ENCODE measurements around the gene COL4A3.
"Not testable (repeated sequence)": the region's sequence is repeated elsewhere in the genome, so short reads cannot be mapped to it uniquely, and the experiment has no call there.

Gene COL4A3

GRCh38 chr2:227206406-227206805, 42.0 kb downstream of the COL4A3 start:
- no peak for DNase-seq

- DNase-seq = no peak
These were observed 43.1 kb downstream of the COL4A3 start for GRCh38 chr2:227207573-227207972.

GRCh38 chr2:227214622-227215041, 50.2 kb downstream of the COL4A3 start:
- DNase-seq = no peak

GRCh38 chr2:227219312-227220105, 55.1 kb downstream of the COL4A3 start:
- DNase-seq = no peak

GRCh38 chr2:227221120-227221519, 56.7 kb downstream of the COL4A3 start:
- DNase-seq = no peak

- no peak for DNase-seq
These were observed 57.9 kb downstream of the COL4A3 start for GRCh38 chr2:227222292-227222691.

GRCh38 chr2:227225641-227226040, 61.2 kb downstream of the COL4A3 start:
- not testable (repeated sequence) for DNase-seq

GRCh38 chr2:227228061-227228667, 63.7 kb downstream of the COL4A3 start:
- DNase-seq = peak in 37 of 56 donors; percentile 1 to 87 (median 22)

GRCh38 chr2:227230151-227230550, 65.7 kb downstream of the COL4A3 start:
- DNase-seq = no peak

GRCh38 chr2:227234429-227234828, 70.0 kb downstream of the COL4A3 start:
- no peak for DNase-seq

- no peak for DNase-seq
These were observed 73.4 kb downstream of the COL4A3 start for GRCh38 chr2:227237786-227238185.

GRCh38 chr2:227238238-227239237, 74.1 kb downstream of the COL4A3 start:
- peak in 46 of 56 donors; percentile 1 to 89 (median 28) for DNase-seq

GRCh38 chr2:227241005-227241404, 76.6 kb downstream of the COL4A3 start:
- no peak for DNase-seq

- DNase-seq = no peak
These were observed 84.5 kb downstream of the COL4A3 start for GRCh38 chr2:227248876-227249275.

GRCh38 chr2:227252831-227253230, 88.4 kb downstream of the COL4A3 start:
- DNase-seq = no peak

GRCh38 chr2:227256605-227257004, 92.2 kb downstream of the COL4A3 start:
- DNase-seq = no peak

- DNase-seq = no peak
These were observed 93.4 kb downstream of the COL4A3 start for GRCh38 chr2:227257820-227258219.

- DNase-seq = no peak
These were observed 95.6 kb downstream of the COL4A3 start for GRCh38 chr2:227260041-227260440.

GRCh38 chr2:227267410-227268115, 103.1 kb downstream of the COL4A3 start:
- peak in 3 of 56 donors; percentile 0 to 10 (median 2) for DNase-seq

- DNase-seq = no peak
These were observed 116.5 kb downstream of the COL4A3 start for GRCh38 chr2:227280895-227281294.

- no peak for DNase-seq
These were observed 121.4 kb downstream of the COL4A3 start for GRCh38 chr2:227285741-227286236.
